Activated B cell treated with CpG ODN at 0.5 μM for 24 hours (primary cell): ENCODE results near the gene ARHGEF4. TPM values are rescaled to one million over a fixed set of nuclear protein-coding genes. Genes with fewer than 3 reads are reported as not detected.

Experiments
- ATAC-seq: fragments of 200-7000 bp; cut with Tn5 transposase; one replicate; pipeline ENCODE4 v1.10.0; 2021; ENCODE audit warnings: low read depth, mild to moderate bottlenecking, moderate library complexity
- CTCF ChIA-PET: fragments of 350-600 bp; sonication (Branson Sonifier 250); formaldehyde crosslinking; loops from one replicate; lab custom pipeline; 2021; ENCODE audit warnings: antibody characterized with exemption; lab: Charles Lee
- POLR2A ChIA-PET: fragments of 350-600 bp; sonication (Branson Sonifier 250); formaldehyde crosslinking; loops from one replicate; lab custom pipeline; 2021; ENCODE audit warnings: antibody characterized with exemption; lab: Charles Lee
- DNase-seq: peaks from one replicate; pipeline ENCODE4 v3.0.0; 2022
- H3K27ac Mint-ChIP-seq: one replicate; pipeline ENCODE4 v1.8.0; 2020; ENCODE audit warnings: mixed read lengths
- H3K27me3 Mint-ChIP-seq: one replicate; pipeline ENCODE4 v1.8.0; 2021; ENCODE audit warnings: mixed read lengths
- H3K36me3 Mint-ChIP-seq: one replicate; pipeline ENCODE4 v1.8.0; 2021; ENCODE audit warnings: low read depth, mixed read lengths
- H3K4me1 Mint-ChIP-seq: one replicate; pipeline ENCODE4 v1.8.0; 2021; ENCODE audit warnings: mixed read lengths
- H3K4me3 Mint-ChIP-seq: one replicate; pipeline ENCODE4 v1.8.0; 2020; ENCODE audit warnings: mild to moderate bottlenecking, mixed read lengths
- H3K9me3 Mint-ChIP-seq: one replicate; pipeline ENCODE4 v1.8.0; 2020; ENCODE audit warnings: mixed read lengths
- intact Hi-C: fragments of 100-400 bp; cut with micrococcal nuclease; formaldehyde crosslinking; loops from one replicate; pipeline ENCODE4 v1.15.1; 2024
- total RNA-seq: library from RNA; stranded (reverse); gene quantifications from 2 replicates; pipeline ENCODE4 v1.2.3, GENCODE V29; 2022
- TF ChIP-seq, protein P1 (sequence below): fragments of 200-600 bp; IDR thresholded peaks from one replicate; pipeline ENCODE4 v1.8.0; 2022; ENCODE audit warnings: antibody characterized with exemption, mild to moderate bottlenecking

Gene ARHGEF4
- total RNA-seq, 1 donor from 2014 or later: 0.29 TPM

DNA sequence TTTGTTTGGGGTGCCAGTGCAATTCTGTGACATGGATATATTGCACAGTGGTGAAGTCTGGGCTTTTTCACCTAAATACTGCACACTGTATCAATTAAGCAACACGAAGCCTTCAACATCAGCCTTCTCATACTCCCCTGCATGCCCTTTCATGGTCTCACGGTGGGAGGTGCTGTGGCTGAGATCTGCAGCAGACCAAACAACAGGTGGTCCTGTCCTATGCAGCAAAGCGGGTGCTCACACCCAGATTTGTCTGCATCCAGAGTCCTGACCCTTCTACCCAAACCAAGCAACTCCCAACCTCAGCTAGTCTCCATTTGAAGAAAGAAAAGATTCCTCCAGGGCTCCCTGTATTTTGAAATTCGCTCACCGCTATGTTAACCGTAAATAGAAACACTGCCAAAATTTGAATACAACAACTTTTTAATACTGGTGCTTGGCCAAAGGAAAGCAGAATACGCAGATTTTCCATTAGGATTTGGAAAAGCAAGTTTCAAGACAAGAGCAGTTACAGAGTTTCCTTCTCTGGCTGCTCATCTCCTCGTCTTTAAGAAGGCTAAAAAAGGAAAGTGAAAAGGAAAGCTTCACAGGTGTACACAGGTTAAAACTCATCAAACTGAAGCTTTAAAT is 221.6 kb downstream of the ARHGEF4 start:
- intact Hi-C loops: no loop called here
- no peaks in the 10 kb centered on the region for H3K9me3 Mint-ChIP-seq
- DNase-seq: no peak
- no peak overlapping the region for H3K27ac Mint-ChIP-seq
- H3K27me3 Mint-ChIP-seq: no peaks in the 10 kb centered on the region
- H3K4me3 Mint-ChIP-seq: no peak overlapping the region
- ATAC-seq: no peak
- TF ChIP-seq, protein P1, sequence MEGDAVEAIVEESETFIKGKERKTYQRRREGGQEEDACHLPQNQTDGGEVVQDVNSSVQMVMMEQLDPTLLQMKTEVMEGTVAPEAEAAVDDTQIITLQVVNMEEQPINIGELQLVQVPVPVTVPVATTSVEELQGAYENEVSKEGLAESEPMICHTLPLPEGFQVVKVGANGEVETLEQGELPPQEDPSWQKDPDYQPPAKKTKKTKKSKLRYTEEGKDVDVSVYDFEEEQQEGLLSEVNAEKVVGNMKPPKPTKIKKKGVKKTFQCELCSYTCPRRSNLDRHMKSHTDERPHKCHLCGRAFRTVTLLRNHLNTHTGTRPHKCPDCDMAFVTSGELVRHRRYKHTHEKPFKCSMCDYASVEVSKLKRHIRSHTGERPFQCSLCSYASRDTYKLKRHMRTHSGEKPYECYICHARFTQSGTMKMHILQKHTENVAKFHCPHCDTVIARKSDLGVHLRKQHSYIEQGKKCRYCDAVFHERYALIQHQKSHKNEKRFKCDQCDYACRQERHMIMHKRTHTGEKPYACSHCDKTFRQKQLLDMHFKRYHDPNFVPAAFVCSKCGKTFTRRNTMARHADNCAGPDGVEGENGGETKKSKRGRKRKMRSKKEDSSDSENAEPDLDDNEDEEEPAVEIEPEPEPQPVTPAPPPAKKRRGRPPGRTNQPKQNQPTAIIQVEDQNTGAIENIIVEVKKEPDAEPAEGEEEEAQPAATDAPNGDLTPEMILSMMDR: no peak
- H3K36me3 Mint-ChIP-seq: peaks cover 78% of the 10 kb centered on the region
- CTCF ChIA-PET: no interaction called here
- POLR2A ChIA-PET: no interaction called here
- no peaks in the 10 kb centered on the region for H3K4me1 Mint-ChIP-seq

DNA sequence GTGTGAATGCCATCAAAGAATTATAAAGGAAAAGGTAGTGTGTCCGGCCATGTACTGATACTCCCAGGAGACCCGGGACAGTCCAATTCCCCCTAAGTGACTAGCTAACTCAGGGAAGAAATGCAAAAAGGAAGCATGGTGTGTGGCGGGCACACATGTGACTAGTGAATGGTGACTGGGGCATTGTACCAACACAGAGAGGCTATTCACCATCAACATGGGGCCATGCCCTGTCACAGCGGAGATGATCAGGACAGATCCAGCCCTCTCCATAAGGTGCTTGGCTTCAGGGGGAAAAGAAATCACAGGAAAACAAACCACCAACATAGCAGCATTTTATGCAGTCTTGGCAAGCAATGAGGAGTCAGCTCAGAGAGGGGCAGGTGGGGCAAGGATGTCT is 222.2 kb downstream of the ARHGEF4 start:
- TF ChIP-seq, protein P1: no peak
- H3K36me3 Mint-ChIP-seq: peaks cover 76% of the 10 kb centered on the region

GRCh38 chr2:131063501-131064283 is 227.0 kb downstream of the ARHGEF4 start:
- Mint-ChIP-seq H3K4me3 (no peak overlapping the region), H3K9me3 (no peaks in the 10 kb centered on the region), H3K27me3 (no peaks in the 10 kb centered on the region), H3K27ac (no peak overlapping the region), H3K4me1 (peaks cover 3% of the 10 kb centered on the region), H3K36me3 (peaks cover 69% of the 10 kb centered on the region)
- DNase-seq (no peak), ATAC-seq (no peak)
- POLR2A ChIA-PET: no interaction called here
- TF ChIP-seq, protein P1: no peak
- CTCF ChIA-PET: no interaction called here
- intact Hi-C loops: no loop called here

More for the DNA sequence above, 222.2 kb downstream of the ARHGEF4 start:
- no peak for ATAC-seq
- DNase-seq: no peak
- ChIA-PET CTCF (no interaction called here), POLR2A (no interaction called here)
- Mint-ChIP-seq H3K27ac (no peak overlapping the region), H3K4me1 (no peaks in the 10 kb centered on the region), H3K4me3 (no peak overlapping the region), H3K27me3 (no peaks in the 10 kb centered on the region), H3K9me3 (no peaks in the 10 kb centered on the region)
- intact Hi-C loops: no loop called here

- ATAC-seq (no peak), DNase-seq (no peak)
- TF ChIP-seq, protein P1: no peak
- ChIA-PET POLR2A (no interaction called here), CTCF (no interaction called here)
- no peak overlapping the region for H3K27ac Mint-ChIP-seq
- no peak overlapping the region for H3K4me3 Mint-ChIP-seq
- H3K9me3 Mint-ChIP-seq: no peaks in the 10 kb centered on the region
- H3K27me3 Mint-ChIP-seq: no peaks in the 10 kb centered on the region
- peaks cover 70% of the 10 kb centered on the region for H3K36me3 Mint-ChIP-seq
- H3K4me1 Mint-ChIP-seq: peaks cover 3% of the 10 kb centered on the region
- intact Hi-C loops: no loop called here
Observed at GRCh38 chr2:131064589-131065512, 228.1 kb downstream of the ARHGEF4 start.
